GM12874 (cell line): ENCODE measurements around the gene JMJD8.

Experiments
- TF ChIP-seq, protein P1 (sequence below): IDR thresholded peaks from 2 replicates; pipeline ENCODE4 v1.5.1; 2011; ENCODE audit warnings: low read depth, mild to moderate bottlenecking, control low read depth, low read length, moderate library complexity; ENCODE audit not compliant: insufficient read depth

The JMJD8 gene

DNA sequence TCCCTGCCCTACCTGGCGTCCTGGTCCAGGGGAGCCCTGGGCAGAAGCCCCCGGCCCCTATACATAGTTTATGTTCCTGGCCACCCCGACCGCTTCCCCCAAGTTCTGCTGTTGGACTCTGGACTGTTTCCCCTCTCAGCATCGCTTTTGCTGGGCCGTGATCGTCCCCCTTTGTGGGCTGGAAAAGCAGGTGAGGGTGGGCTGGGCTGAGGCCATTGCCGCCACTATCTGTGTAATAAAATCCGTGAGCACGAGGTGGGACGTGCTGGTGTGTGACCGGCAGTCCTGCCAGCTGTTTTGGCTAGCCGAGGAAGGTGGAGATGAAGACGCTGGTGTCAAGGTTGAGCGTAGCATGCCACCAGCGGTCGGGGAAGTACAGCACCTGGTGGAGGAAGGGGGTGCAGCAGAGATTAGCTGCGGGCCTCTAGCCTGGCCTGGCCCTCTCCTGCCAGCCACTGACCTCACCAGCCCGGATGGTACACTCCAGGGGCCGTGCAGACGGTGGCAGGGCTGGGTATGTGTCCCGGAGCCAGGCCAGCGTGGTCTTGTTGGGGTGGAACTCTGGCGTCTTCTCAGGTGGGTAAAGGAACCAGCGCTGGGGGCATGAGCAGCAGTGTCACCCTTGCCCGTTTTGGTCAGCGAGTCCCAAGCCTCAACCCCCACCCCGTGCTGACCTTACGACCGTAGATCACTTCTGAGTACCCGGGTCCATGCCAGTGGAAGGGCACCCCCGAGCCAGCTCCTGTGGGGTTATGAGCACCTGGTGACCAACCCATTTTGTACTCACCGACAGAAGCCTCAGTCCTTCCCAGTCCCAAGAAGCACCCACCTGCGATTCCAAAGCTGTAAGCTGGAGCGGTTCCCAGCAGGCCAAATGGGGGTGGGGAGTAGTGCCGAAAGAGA, 1.4 kb downstream of the JMJD8 start:
- TF ChIP-seq, protein P1, sequence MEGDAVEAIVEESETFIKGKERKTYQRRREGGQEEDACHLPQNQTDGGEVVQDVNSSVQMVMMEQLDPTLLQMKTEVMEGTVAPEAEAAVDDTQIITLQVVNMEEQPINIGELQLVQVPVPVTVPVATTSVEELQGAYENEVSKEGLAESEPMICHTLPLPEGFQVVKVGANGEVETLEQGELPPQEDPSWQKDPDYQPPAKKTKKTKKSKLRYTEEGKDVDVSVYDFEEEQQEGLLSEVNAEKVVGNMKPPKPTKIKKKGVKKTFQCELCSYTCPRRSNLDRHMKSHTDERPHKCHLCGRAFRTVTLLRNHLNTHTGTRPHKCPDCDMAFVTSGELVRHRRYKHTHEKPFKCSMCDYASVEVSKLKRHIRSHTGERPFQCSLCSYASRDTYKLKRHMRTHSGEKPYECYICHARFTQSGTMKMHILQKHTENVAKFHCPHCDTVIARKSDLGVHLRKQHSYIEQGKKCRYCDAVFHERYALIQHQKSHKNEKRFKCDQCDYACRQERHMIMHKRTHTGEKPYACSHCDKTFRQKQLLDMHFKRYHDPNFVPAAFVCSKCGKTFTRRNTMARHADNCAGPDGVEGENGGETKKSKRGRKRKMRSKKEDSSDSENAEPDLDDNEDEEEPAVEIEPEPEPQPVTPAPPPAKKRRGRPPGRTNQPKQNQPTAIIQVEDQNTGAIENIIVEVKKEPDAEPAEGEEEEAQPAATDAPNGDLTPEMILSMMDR = no peak

DNA sequence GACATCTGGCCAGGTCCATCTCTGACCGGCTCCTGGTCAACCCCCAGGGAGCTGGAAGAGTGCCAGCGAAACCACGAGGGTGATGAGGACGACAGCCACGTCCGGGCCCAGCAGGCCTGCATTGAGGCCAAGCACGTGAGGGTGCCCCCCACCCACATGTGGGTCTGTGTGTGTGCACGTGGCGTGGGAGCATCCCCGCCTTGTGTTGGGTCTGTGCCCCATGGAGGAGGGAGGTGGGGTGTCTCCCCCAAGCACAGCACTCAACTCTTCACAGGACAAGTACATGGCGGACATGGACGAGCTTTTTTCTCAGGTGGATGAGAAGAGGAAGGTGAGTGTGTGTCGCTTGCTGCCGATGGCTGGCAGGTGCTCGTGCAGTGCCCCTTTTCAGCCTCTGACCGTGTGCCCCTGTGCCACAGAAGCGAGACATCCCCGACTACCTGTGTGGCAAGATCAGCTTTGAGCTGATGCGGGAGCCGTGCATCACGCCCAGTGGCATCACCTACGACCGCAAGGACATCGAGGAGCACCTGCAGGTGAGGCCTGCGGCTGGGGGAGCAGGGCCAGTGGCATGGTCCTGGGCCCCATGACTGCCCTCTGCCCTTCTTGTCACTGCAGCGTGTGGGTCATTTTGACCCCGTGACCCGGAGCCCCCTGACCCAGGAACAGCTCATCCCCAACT, 2.2 kb downstream of the JMJD8 start:
- TF ChIP-seq, protein P1 = no peak

- TF ChIP-seq, protein P1 = no peak
These were observed 3.0 kb downstream of the JMJD8 start for GRCh38 chr16:680967-681745.

DNA sequence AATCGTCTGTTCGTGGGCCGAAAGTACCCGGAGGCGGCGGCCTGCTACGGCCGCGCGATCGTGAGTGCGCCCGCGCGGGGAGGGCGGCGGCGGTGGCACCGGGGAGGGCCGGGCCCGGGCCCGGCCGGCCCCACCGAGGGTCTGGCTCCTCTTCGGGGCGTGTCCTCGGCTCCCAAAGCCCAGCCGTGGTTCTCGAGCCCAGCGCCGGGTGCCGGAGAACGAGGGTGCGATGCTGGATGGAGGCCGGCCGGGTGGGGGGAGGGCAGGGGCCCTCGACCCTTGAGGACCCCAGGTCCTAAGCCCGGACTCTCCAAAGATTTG, 3.5 kb downstream of the JMJD8 start:
- TF ChIP-seq, protein P1 = no peak

DNA sequence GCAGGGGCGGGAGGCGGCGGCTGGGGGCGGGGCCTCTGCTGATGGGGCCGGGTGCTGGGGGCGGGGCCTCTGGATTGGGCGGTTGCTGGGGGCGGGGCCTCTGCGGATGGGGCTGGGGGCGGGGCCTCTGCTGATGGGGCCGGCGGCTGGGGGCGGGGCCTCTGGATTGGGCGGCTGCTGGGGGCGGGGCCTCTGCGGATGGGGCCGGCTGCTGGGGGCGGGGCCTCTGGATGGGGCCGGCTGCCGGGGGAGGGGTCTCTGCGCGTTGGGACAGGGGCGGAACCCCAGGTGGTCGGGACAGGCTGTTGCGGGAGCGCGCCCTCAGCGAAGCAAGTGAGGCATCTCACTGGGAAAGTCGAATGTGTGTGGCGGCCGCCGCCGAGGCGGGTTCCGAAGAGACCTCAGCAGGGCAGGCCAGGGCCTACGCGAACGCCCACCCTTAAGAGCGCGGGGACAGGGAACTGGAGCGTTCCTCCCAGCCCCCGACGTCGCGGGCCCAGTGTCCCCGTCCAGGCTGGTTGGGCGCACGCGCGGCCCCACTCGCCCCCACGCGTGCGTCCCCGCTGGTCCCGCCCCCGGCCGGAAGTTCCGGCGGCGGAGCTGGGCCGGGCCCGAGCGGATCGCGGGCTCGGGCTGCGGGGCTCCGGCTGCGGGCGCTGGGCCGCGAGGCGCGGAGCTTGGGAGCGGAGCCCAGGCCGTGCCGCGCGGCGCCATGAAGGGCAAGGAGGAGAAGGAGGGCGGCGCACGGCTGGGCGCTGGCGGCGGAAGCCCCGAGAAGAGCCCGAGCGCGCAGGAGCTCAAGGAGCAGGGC, 4.1 kb downstream of the JMJD8 start, which contains the start of gene STUB1:
STUB1 (plus strand) TSS at position 597 of the 811 bp plus-strand sequence; CDS start at position 713, 116 bp downstream.
- TF ChIP-seq, protein P1 = no peak

DNA sequence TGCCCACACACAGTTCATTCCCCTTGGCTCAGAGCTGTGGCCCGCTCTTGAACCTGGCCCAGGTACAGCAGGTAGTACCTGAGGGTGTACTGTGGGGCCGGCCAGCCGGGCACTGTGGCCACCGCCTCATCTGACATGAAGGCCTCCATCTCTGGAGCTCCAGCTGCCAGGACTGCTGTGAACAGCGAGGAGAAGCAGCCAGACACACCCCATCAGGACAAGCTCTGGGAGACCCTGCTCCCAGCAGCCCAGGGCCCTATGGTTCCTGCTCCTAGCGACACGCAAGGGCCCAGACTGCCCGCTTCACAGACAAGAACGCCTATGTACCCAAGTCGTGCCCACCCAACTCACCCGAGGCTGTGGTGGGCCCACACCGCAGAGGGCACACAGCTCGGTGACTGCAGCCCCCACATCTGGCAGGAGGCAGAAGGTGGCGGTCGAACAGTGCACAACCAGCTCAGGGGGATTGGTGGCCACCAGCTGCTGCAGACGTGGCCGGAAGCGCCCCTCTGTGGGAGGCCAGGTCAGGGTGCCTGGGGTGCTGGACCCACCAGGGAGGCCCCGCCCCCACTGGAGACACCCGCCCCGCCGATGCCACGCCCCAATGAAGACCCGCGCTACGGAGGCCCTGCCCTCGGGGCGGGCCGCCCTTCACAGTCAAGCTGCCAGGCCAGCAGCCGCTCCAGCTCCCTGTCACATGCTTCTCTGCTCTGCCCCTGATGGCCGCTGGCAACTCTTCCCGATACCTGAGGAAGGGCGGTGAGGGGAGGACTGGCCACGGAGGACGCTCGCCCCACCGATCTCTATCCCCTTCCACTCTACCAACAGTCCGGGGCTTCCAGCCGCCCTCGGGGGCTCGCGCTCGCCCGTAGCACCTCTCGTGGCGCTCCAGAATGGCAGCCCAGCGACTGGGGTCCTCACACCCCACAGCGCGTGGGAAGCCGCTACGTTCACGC, 5.0 kb downstream of the JMJD8 start:
- TF ChIP-seq, protein P1 = no peak
